HG02852 (cell line): Measurements from ENCODE around the gene ERGIC2.

Experiments used
- ATAC-seq: cut with Tn5 transposase; IDR thresholded peaks from one replicate; pipeline ENCODE4 v1.9.1; 2021; ENCODE audit warnings: mild to moderate bottlenecking, moderate library complexity; ENCODE audit not compliant: unreplicated experiment

ERGIC2 gene

DNA sequence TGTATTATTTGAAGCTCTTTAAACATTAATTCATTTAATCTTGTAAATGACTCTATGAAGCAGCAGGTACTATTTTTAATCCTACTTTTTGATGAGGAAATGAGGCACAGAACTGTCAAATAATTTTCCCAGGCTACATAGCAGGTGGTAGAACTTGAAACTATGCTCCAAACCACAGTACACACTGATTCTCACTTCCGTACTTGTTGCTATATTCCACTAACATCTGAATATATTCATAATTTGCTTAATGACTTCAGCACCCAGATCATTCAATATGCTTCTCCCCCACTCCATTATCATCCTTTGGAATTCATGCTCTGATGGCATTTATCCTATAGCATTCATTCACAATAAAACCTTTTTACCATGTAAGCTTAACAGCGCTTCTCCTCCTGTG, 4.9 kb downstream of the ERGIC2 start:
- ATAC-seq, result peak; percentile 26

DNA sequence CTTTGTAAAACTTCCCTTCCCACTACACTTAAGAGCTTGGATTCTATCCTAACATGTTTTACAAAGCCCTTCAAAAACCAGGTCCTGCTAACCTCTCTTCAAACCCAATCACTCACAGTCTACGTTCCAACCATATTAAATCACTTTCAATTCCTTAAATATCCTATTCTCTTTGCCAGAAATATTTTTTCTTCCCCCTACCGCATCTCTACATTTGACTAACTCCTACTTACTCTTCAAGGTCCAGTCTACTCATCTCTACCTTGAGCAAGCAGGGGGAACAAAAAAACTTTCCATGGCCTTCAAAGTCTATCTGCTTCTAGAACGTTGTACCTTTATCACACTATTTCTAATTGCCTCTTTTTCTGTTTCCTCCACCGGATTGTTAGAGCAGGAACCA, 6.1 kb downstream of the ERGIC2 start:
- ATAC-seq, result no peak

DNA sequence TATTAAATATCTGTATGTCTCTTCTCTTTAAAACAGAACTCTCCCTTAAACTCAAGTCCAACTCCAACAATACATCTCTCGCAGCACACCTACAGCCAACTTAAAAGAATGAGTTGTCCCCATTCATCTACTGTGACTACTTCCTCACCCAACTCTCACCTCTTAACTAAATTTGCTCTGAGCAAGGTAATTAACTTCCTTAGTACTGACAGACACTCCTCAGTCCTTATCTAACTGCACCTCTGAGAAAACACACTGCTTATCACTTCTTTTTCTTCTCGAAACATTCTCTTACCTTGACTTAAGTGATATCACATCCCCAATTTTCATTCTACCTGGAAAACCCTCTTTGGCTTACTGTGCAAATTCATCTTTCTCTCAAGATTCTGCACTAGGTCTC, 7.0 kb downstream of the ERGIC2 start:
- ATAC-seq, result no peak

GRCh38 chr12:29365091-29365490, 15.9 kb downstream of the ERGIC2 start:
- no peak for ATAC-seq

DNA sequence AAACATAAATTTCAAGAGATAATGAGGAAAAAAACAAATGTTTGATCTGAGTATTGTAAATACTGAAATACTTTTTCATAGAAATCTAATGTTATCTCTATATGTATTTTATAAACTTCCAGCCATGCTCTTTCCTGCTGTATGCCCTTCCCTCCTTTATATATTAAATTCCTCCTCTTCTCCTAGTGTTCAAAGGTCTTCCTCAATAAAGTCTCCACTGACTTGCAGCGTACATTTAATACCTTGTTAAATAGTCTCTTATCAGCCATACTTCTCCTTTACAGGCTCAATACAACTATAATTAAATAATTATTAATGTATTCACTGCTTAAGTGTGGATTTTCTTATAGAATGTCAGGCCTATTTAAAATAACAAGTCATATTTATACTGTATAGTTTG, 26.0 kb downstream of the ERGIC2 start:
- ATAC-seq, result no peak

- ATAC-seq, result no peak
These were observed 30.9 kb downstream of the ERGIC2 start for GRCh38 chr12:29350080-29350479.

- no peak for ATAC-seq
These were observed 34.1 kb downstream of the ERGIC2 start for GRCh38 chr12:29346769-29347421.

DNA sequence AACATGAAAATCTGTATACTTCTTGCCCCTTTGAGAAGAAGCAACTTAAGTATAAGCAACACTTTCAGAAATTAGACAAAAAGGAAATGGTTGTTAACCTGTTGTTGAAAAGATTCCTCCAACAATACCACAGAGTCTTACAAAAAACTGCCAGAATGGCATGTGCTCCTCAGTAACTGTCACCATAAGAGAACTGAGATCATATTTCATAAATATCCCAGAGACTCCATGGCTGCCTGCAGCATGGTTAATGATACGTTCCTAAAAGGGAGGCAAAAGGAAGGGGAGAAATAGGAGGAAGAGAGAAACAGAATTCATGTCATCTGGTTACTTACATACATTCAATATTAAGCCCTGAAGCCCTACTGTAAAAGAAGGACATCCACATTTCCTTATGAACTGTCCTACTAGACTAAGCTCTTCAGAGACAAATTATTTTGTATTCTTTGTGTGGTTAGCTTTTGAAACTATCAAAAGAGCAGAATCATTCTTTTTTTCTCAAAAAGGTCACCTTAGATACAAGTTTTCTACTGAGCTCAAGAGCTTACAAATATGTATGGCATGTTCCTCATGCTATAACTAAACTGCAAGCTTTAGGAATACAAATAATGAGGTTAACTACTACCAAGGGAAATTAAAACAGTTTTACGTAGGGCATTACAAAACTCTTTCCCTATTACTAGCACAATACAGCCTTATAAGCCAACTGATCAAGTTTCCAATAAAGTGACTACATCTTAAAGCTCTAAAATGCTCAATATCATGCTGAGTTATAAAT, 37.8 kb downstream of the ERGIC2 start:
- ATAC-seq, result no peak

GRCh38 chr12:29337325-29337724, 43.6 kb downstream of the ERGIC2 start:
- ATAC-seq, result no peak

- ATAC-seq, result no peak
These were observed 46.0 kb downstream of the ERGIC2 start for GRCh38 chr12:29334937-29335336.

- ATAC-seq, result no peak
These were observed 47.8 kb downstream of the ERGIC2 start for GRCh38 chr12:29333178-29333577.

DNA sequence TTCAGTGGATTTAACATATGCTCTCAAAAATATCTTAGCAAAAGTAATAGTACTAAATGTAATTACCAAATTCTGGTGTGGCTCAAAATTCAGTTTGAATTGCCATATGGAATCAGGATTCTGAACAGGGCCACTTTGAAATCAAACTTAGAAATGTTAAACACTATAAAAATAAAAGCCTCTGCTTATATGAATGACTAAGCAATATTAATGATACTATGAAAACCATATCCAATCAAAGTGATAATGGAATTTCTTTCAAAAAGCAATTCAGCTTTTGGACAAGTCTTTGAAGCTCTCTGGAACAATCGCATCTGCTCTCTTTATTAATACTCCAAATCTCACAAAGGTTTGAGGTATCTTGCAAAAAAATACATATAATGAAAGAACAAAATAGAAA, 51.6 kb downstream of the ERGIC2 start:
- no peak for ATAC-seq

- no peak for ATAC-seq
These were observed 58.8 kb downstream of the ERGIC2 start for GRCh38 chr12:29322157-29322556.

DNA sequence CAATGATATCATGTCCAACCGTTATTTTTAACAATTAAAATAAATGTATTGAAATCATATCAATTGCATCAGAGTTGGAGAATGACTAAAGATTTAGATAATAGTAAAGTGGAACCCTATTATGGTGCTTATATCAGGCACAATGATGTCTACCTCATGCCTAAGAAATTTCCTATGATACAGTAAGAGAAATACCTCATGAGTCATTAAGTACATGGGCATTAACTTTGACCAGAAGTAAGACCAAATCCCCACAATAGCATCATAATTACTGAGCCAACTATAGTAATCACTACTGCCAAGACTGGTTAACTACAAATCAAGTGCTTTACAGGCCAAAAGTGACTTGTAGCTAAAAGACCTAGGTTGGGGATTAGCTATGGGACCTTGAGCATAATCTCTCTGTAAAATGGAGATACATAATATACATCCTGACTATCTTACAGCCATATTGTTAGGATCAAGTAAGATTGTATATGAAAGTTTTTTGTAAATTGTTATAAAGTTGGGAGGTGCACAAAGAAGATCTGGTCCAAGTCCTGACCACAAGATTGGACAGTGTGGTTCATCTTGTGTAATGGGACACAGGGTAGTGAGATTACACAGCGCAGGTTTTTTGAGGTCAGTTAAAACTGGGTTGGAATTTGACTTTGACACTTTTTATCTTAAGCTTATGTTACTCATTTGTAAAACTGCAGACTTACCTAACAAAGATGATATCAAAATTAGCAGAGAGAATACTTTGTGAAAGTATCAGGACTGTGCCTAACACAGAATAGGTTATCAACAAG, 60.5 kb downstream of the ERGIC2 start:
- ATAC-seq, result no peak

DNA sequence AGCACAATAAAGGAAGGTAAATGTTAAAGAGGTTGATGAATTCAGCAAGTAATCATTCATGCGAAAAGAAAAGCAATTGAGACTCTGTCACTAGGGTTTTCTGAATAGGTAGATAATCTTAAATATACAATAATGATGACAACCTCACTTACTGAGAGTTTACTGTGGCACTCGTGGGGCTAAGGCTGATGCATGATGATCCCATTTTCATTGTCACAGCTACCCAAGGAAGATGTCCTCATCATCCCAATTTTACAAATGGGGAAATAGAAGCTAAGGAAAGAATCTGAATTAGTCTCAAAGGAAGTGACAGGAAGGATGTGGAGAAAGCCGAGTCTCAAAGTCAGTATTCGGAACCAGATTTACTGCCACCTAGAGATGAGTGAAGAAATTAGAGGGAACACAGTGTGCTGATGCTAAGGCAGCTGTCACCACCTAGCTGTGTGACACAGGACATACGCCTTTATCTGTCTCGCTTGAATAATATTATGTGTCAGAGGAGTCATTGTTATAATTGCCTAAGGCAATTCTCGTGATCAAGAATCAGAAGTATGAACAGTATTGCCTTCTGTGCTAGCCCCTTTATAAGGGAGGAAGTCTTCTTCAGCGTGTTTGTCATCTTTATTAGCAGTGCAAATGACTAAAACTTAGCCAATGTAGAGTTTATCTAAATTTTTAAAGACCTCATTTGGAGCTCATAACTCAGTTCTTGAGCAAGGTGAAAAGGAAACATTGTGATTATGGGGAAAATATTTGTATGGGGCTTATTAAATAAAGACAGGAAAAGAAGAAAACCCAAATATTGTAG, 63.2 kb downstream of the ERGIC2 start:
- peak; percentile 99 for ATAC-seq

DNA sequence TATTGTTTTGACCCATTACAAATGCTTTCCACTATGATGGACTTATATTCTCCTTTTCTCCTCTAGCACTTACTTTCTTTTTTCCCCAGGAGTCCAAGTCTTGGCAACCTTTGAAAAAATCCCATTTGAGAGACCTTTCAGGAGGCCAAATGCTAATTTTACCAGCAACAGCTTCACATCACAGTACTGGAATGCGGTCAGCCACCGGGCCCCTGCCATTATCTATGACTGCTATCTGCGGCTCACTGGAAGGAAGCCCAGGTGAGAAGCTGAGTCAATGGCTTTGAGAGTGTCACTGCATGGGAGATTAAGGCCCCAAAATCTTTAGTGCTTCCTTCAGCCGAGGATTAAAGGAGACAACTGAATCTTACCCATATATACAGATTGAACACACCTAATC, 64.2 kb downstream of the ERGIC2 start:
- no peak for ATAC-seq

GRCh38 chr12:29314416-29314815, 66.6 kb downstream of the ERGIC2 start:
- no peak for ATAC-seq

DNA sequence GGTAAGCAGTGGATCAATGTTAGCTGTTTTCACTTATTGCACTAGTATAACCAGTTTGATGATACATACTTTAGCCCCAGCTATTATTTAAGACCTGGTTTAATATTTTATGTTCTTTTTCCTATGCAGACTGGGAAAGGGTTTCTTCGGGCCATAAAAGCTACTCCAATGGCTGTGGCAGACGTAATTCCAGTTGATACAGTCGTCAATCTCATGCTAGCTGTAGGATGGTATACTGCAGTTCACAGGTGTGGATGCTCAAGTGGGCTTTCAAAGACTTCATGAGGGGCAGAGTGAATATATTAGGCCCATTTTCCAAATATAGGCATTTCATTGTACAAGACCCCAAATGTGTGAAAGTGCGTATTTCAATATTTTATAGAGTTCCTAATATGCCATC, 70.1 kb downstream of the ERGIC2 start:
- ATAC-seq, result no peak

GRCh38 chr12:29309320-29309902, 71.6 kb downstream of the ERGIC2 start:
- no peak for ATAC-seq

DNA sequence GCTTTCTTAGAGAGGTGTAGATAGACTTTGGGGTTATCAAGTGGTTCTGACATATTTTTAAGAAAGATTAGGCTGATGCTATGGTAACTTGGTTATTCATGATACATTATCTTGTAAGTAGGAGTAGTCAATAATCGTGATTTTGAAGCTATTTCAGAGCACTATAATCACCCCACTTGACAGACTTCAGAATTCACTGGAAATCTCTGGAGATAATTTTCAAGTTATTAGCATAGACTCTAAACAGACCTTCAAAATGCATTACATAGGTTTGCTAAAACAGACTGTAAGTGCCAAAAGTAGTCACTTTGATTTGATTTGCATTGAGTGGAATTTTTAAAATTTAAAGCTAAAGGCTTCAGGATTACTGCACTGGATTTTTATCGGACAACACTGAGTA, 74.3 kb downstream of the ERGIC2 start:
- no peak for ATAC-seq

GRCh38 chr12:29306266-29306665, 74.7 kb downstream of the ERGIC2 start:
- no peak for ATAC-seq
